OCI-LY3 (cell line): ENCODE data around the gene SIAE.

Source experiments
- CTCF ChIP-seq: fragments of 200-600, 300-600 bp; sonication (generic); IDR thresholded peaks from 2 replicates; pipeline ENCODE4 v1.5.1; 2014; ENCODE audit warnings: antibody characterized with exemption, low read length, low read depth
- EZH2phosphoT487 ChIP-seq: fragments of 200-600 bp; shearing (Covaris generic); IDR thresholded peaks from 2 replicates; pipeline ENCODE4 v1.6.1; 2018; ENCODE audit warnings: antibody characterized with exemption, mixed run types, low read depth

GRCh38 chr11:124611064-124611463 is 62.5 kb downstream of the SIAE start, which contains the start of gene PANX3:
- no peak for TF ChIP-seq CTCF
- no peak for TF ChIP-seq EZH2phosphoT487
